ENCODE data around the gene TBPL2.
A peak's percentile ranks its signal among the peaks of the same experiment; 100 is the strongest.

Gene TBPL2

DNA sequence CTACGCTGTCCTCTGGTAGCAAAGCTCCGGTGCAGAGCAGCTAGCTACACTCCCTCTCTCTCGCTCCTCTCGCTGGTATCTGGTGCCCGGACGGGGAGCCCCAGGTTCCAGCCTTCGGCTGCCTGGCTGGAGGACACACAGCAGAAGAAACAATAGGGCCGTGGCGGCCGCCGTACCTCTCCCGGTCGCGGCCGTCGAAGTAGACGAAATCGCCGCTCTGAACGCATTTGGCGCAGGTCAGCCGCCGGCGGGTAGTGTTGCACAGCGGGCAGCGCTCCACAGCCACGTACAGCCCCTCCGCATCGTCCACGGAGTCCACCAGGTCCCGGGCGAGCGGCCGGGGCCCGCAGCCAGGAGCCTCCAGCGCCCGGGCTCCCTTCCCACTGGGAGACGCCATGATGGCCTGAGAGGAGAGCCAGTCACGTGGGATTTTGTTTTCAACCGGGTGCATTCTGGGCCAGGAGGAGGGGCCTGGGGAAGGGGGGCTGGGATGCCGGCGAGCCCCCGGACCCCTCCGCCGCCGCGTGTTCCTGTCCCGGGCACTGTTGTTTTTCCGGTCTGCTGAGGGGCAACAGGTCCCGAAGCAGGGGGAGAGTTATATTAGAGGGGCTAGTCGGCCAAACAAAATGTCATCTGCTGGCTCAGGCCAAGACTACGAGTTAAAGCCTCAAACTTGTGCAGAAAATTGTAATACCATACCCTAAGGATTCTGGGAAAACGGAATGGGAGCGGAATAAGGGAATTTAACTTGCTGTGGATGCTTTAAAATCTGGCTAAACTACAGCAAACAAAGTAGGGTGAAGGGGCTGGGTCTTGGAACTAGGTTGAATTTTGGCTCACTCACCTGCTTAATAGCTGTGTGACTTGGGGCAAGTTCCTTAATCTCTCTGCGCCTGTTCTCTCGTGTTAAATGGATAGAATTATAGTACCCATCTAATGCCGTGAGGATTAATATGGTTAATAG, 28.7 kb downstream of the TBPL2 start, which contains the start of gene ATG14:
TSS of gene ATG14 (minus strand) at position 405 of the 964 bp plus-strand sequence. CDS start at position 397, 8 bp downstream.
- H3K27me3 Mint-ChIP-seq (ENCODE audit: low read depth, poor library complexity), result peaks cover 25% of the 10 kb centered on the region
- TF ChIP-seq, protein P1, sequence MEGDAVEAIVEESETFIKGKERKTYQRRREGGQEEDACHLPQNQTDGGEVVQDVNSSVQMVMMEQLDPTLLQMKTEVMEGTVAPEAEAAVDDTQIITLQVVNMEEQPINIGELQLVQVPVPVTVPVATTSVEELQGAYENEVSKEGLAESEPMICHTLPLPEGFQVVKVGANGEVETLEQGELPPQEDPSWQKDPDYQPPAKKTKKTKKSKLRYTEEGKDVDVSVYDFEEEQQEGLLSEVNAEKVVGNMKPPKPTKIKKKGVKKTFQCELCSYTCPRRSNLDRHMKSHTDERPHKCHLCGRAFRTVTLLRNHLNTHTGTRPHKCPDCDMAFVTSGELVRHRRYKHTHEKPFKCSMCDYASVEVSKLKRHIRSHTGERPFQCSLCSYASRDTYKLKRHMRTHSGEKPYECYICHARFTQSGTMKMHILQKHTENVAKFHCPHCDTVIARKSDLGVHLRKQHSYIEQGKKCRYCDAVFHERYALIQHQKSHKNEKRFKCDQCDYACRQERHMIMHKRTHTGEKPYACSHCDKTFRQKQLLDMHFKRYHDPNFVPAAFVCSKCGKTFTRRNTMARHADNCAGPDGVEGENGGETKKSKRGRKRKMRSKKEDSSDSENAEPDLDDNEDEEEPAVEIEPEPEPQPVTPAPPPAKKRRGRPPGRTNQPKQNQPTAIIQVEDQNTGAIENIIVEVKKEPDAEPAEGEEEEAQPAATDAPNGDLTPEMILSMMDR (IDR thresholded peaks at IDR 0.05), result no peak
- H3K36me3 Mint-ChIP-seq (ENCODE audit: low read depth), result no peaks in the 10 kb centered on the region
- H3K4me1 Mint-ChIP-seq, result peaks cover 37% of the 10 kb centered on the region
- H3K27ac Mint-ChIP-seq, result peak within 1 kb of the TSS; percentile 98
- peak; percentile 85 for DNase-seq
- H3K4me3 Mint-ChIP-seq, result peak within 1 kb of the TSS; percentile 96
- no peaks in the 10 kb centered on the region for H3K9me3 Mint-ChIP-seq

DNA sequence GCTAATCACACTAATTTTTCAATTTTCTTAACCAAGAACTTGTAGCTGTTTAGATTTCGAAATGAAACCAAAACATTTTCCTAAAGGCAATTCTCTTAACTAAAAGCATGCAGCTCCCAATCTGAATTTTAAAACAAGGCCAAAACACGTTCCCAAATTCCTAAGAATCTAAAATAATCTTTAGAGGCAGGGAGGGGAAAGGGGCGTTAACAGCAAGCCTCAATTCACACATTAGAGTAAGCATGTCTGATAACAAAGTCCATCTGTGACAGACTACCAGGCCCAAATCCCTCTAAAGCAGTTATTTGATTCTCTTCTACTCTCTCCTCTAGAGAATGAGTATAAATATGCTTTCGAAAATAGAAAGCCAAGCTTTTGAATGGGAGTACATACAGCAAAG, 29.5 kb downstream of the TBPL2 start:
- H3K27me3 Mint-ChIP-seq (ENCODE audit: low read depth, poor library complexity), result peaks cover 20% of the 10 kb centered on the region
- H3K27ac Mint-ChIP-seq, result peak overlapping the region; percentile 98
- H3K4me3 Mint-ChIP-seq, result peak overlapping the region; percentile 96
- no peaks in the 10 kb centered on the region for H3K36me3 Mint-ChIP-seq (ENCODE audit: low read depth)
- peaks cover 37% of the 10 kb centered on the region for H3K4me1 Mint-ChIP-seq
- H3K9me3 Mint-ChIP-seq, result no peaks in the 10 kb centered on the region
- no peak for DNase-seq
- TF ChIP-seq, protein P1 (IDR thresholded peaks at IDR 0.05), result no peak

DNA sequence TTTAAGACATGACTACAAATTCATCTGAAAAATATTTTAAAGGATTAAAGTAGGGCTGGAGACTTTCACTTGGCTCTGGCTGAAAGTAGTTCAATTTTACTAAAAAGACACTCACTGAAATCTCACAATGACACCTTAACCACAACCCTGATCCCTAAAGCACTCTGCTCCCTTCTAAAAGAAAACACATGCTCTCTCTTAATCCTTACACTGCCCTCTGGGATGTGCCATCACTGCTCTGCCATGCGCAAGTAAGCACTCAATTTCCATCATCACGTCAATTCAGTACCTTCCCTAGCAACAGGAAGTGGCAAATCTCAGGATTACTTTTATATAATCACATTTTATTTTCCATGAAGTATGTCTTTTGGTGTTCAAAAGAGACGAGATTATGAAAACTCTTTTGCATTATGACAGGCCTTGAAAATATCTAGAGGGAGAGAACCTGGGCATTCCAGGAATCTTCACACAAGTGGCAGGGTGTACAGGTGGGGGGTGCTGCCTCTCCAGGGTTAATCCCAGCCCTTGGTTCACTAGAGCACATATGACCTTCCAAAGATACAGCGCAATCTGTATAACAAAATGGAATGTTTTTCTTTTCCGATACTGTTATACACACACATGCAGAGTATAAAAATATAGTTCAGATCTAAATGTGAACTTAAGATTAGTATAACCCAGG, 36.1 kb downstream of the TBPL2 start:
- peaks cover 12% of the 10 kb centered on the region for H3K4me1 Mint-ChIP-seq
- H3K9me3 Mint-ChIP-seq, result no peaks in the 10 kb centered on the region
- no peak overlapping the region for H3K27ac Mint-ChIP-seq
- no peak for DNase-seq
- H3K4me3 Mint-ChIP-seq, result no peak overlapping the region
- H3K27me3 Mint-ChIP-seq (ENCODE audit: low read depth, poor library complexity), result no peaks in the 10 kb centered on the region
- TF ChIP-seq, protein P1 (IDR thresholded peaks at IDR 0.05), result no peak
- H3K36me3 Mint-ChIP-seq (ENCODE audit: low read depth), result no peaks in the 10 kb centered on the region

DNA sequence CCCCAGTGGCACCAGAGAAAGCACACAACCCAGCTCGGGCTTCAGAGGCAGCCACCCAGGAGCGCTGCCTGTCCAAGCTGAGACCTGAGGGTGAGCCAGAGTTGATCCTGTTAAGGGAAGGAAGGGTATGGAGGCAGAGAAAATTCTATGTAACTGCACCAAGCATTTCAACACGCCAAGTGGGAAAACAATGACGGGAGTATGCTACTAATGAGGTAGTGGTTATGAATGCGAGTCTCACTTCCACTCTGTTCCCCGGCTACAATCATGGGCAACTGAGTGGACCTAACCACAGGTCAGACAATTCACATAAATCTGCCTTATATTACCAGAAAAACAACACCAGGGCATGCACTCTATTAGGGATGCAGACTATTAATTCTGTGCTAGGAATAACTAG, 38.7 kb downstream of the TBPL2 start:
- TF ChIP-seq, protein P1 (IDR thresholded peaks at IDR 0.05), result no peak
- Mint-ChIP-seq H3K9me3 (no peaks in the 10 kb centered on the region), H3K4me3 (no peak overlapping the region), H3K36me3 (ENCODE audit: low read depth) (peaks cover 5% of the 10 kb centered on the region), H3K4me1 (peaks cover 5% of the 10 kb centered on the region), H3K27ac (no peak overlapping the region), H3K27me3 (ENCODE audit: low read depth, poor library complexity) (no peaks in the 10 kb centered on the region)
- no peak for DNase-seq

GRCh38 chr14:55399852-55400251, 40.6 kb downstream of the TBPL2 start:
- Mint-ChIP-seq H3K4me1 (peaks cover 5% of the 10 kb centered on the region), H3K36me3 (ENCODE audit: low read depth) (peaks cover 18% of the 10 kb centered on the region), H3K9me3 (no peaks in the 10 kb centered on the region), H3K27me3 (ENCODE audit: low read depth, poor library complexity) (no peaks in the 10 kb centered on the region), H3K27ac (no peak overlapping the region), H3K4me3 (no peak overlapping the region)
- no peak for DNase-seq
- TF ChIP-seq, protein P1 (IDR thresholded peaks at IDR 0.05), result no peak

Data from nephron progenitor cell (in vitro differentiated cells).